Measurements from ENCODE around the gene GSTO2. TPM values are rescaled to one million over a fixed set of nuclear protein-coding genes. Genes with fewer than 3 reads are reported as not detected.
"Not testable (repeated sequence)": the region's sequence is repeated elsewhere in the genome, so short reads cannot be mapped to it uniquely, and the experiment has no call there.

Gene GSTO2
- total RNA-seq, 2 donors from 2014 or later: 18.1 to 37.3 TPM

DNA sequence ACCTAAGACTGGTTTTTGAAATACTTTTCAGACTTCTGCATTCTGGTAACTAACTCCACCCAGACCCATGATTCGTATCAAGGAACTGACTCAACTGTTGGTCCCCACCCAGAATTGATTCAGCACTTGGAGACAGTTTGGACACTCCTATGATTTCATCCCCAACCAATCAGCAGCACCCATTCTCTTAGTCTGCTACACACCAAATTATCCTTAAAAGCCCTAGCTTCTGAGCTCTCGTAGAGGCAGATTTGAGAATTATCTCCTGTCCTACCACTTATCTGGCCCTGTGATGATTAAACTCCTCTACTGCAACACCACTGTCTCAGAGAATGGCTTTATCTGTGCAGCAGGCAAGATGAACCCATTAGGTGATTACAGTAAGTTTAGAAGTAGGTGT lies 22.0 kb upstream of the GSTO2 start:
- Histone ChIP-seq H3K27ac (no peak overlapping the region), H3K4me3 (no peak overlapping the region), H3K9me3 (no peaks in the 10 kb centered on the region), H3K36me3 (no peaks in the 10 kb centered on the region), H3K27me3 (replicated peaks; ENCODE audit: insufficient read depth) (no peaks in the 10 kb centered on the region), H3K4me1 (replicated peaks) (no peaks in the 10 kb centered on the region)
- DNase-seq (ENCODE audit: low spot score): no peak
- WGBS: 80% methylated on average over 2 of the region's 2 CpGs
- intact Hi-C loops (cut with DNase I): no loop called here
- TF ChIP-seq POLR2AphosphoS5 (IDR thresholded peaks at IDR 0.05) (no peak), POLR2A (IDR thresholded peaks at IDR 0.05) (no peak), CTCF (IDR thresholded peaks at IDR 0.05) (no peak)

- Histone ChIP-seq H3K9me3 (no peaks in the 10 kb centered on the region), H3K36me3 (no peaks in the 10 kb centered on the region), H3K27ac (no peak overlapping the region), H3K27me3 (replicated peaks; ENCODE audit: insufficient read depth) (no peaks in the 10 kb centered on the region), H3K4me1 (replicated peaks) (no peaks in the 10 kb centered on the region), H3K4me3 (no peak overlapping the region)
- 54% methylated on average over 3 of the region's 3 CpGs for WGBS
- DNase-seq (ENCODE audit: low spot score): no peak
- TF ChIP-seq POLR2A (IDR thresholded peaks at IDR 0.05) (no peak), CTCF (IDR thresholded peaks at IDR 0.05) (no peak), POLR2AphosphoS5 (IDR thresholded peaks at IDR 0.05) (no peak)
- intact Hi-C loops (cut with DNase I): no loop called here
These were observed 21.4 kb upstream of the GSTO2 start for GRCh38 chr10:104247513-104248146.

DNA sequence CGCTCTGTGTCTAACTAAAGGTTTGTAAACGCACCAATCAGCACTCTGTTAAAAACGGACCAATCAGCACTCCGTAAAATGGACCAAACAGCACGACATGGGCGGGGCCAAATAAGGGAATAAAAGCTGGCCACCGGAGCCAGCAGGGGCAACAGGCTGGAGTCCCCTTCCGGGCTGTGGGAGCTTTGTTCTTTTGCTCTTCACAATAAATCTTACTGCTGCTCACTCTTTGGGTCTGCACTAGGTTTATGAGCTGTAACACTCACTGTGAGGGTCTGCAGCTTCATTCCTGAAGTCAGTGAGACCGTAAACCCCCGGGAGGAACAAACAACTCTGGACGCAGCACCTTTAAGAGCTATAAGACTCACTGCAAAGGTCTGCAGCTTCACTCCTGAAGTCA lies 20.1 kb upstream of the GSTO2 start:
- H3K27ac ChIP-seq; H3K36me3 ChIP-seq; intact Hi-C loops (cut with DNase I); H3K4me3 ChIP-seq; H3K9me3 ChIP-seq; H3K4me1 ChIP-seq (replicated peaks); DNase-seq (ENCODE audit: low spot score); H3K27me3 ChIP-seq (replicated peaks; ENCODE audit: insufficient read depth): not testable (repeated sequence)
- WGBS: 59% methylated on average over 11 of the region's 11 CpGs

DNA sequence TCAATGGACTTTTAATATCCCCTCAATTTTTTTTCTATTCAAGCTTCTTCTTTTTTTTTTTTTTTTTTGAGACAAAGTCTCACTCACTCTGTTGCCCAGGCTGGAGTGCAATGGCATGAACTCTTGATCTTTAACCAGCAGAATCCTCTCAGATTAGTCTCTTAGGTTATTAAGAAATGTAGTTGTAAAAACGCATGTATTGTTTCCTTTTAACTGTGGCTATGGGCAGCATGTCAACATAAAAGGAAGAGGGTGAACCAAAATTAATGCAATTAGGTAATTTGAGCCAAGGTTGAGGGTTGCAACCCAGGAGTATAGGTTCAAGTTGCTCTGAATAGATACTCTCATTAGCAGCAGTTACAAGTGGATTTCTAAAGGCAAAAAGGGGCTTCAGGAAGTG lies 18.6 kb upstream of the GSTO2 start:
- intact Hi-C loops (cut with DNase I): loop anchor here (10.0 kb wide), 1 partner anchor 286 kb away; the partner anchor contains the start of gene SLK
- no peaks in the 10 kb centered on the region for H3K9me3 ChIP-seq
- DNase-seq (ENCODE audit: low spot score): no peak
- no peaks in the 10 kb centered on the region for H3K36me3 ChIP-seq
- H3K27ac ChIP-seq: no peak overlapping the region
- no peaks in the 10 kb centered on the region for H3K4me1 ChIP-seq (replicated peaks)
- 18% methylated on average over 1 of the region's 1 CpG for WGBS
- H3K4me3 ChIP-seq: no peak overlapping the region
- no peak for TF ChIP-seq POLR2AphosphoS5 (IDR thresholded peaks at IDR 0.05)
- TF ChIP-seq POLR2A (IDR thresholded peaks at IDR 0.05): no peak
- no peak for TF ChIP-seq CTCF (IDR thresholded peaks at IDR 0.05)
- no peaks in the 10 kb centered on the region for H3K27me3 ChIP-seq (replicated peaks; ENCODE audit: insufficient read depth)

DNA sequence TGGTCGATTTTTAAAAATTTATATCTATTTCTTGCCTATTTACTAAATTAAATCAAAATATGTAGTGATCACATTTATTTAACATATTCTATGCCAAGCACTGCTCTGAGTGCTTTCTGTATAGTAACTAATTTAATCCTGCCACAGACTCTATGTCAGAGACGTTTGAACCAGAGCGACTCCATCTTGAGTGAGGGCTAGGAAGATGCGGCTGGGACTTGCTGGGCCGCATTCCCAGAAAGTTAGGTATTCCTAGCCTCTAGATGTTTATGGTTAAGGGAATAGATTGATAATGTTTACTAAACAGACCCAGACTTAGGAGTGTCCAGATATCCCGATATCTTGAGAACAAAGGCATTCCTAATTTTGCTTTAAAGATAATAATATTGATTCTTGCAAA lies 17.5 kb upstream of the GSTO2 start:
- no peaks in the 10 kb centered on the region for H3K36me3 ChIP-seq
- H3K4me1 ChIP-seq (replicated peaks): no peaks in the 10 kb centered on the region
- DNase-seq (ENCODE audit: low spot score): no peak
- intact Hi-C loops (cut with DNase I): loop anchor here (10.0 kb wide), 1 partner anchor 287 kb away; the partner anchor contains the start of gene SLK
- H3K4me3 ChIP-seq: no peak overlapping the region
- H3K27me3 ChIP-seq (replicated peaks; ENCODE audit: insufficient read depth): no peaks in the 10 kb centered on the region
- no peaks in the 10 kb centered on the region for H3K9me3 ChIP-seq
- no peak overlapping the region for H3K27ac ChIP-seq
- TF ChIP-seq POLR2AphosphoS5 (IDR thresholded peaks at IDR 0.05): no peak
- TF ChIP-seq CTCF (IDR thresholded peaks at IDR 0.05): no peak
- TF ChIP-seq POLR2A (IDR thresholded peaks at IDR 0.05): no peak
- 92% methylated on average over 6 of the region's 6 CpGs for WGBS

Data from prostate gland (tissue), 2 donors.